GM23338 (cell line): ENCODE data around the gene TEN1. TPM values are rescaled to one million over a fixed set of nuclear protein-coding genes. Genes with fewer than 3 reads are reported as not detected.

Experiments used
- ATAC-seq: fragments of 200-7000 bp; cut with Tn5 transposase; 3 replicates; pipeline ENCODE4 v1.9.1; 2020
- DNase-seq: peaks from one replicate; pipeline ENCODE4 v3.0.0-alpha.2; 2015; ENCODE audit warnings: low spot score
- H2AFZ ChIP-seq: fragments of 200-600 bp; sonication (generic); 2 replicates; pipeline ENCODE4 v1.8.0; 2016; ENCODE audit warnings: antibody characterized with exemption, mild to moderate bottlenecking, moderate library complexity
- H3F3A ChIP-seq: fragments of 200-600 bp; sonication (generic); replicated peaks from 2 replicates; pipeline ENCODE4 v1.8.0; 2017; ENCODE audit warnings: antibody characterized with exemption, mixed run types, low read depth
- H3K27ac ChIP-seq: fragments of 200-600 bp; sonication (generic); 2 replicates; pipeline ENCODE4 v1.6.1; 2016; ENCODE audit warnings: low read depth
- H3K27me3 ChIP-seq: fragments of 200-600 bp; sonication (generic); 2 replicates; pipeline ENCODE4 v1.8.0; 2016; ENCODE audit warnings: mild to moderate bottlenecking, mixed run types, moderate library complexity; ENCODE audit not compliant: insufficient read depth
- H3K36me3 ChIP-seq: fragments of 200-600 bp; sonication (generic); 2 replicates; pipeline ENCODE4 v1.8.0; 2016; ENCODE audit warnings: mild to moderate bottlenecking; ENCODE audit not compliant: insufficient read depth
- H3K4me1 ChIP-seq: fragments of 200-600 bp; sonication (generic); 2 replicates; pipeline ENCODE4 v1.8.0; 2016; ENCODE audit warnings: mild to moderate bottlenecking, moderate library complexity; ENCODE audit not compliant: insufficient read depth
- H3K4me2 ChIP-seq: fragments of 200-600 bp; sonication (generic); 2 replicates; pipeline ENCODE4 v1.7.1; 2017; ENCODE audit warnings: mixed run types
- H3K4me3 ChIP-seq: fragments of 200-600 bp; sonication (generic); 2 replicates; pipeline ENCODE4 v1.6.1; 2016; ENCODE audit warnings: mixed run types
- H3K79me2 ChIP-seq: fragments of 200-600 bp; sonication (generic); replicated peaks from 2 replicates; pipeline ENCODE4 v1.8.0; 2017; ENCODE audit warnings: mild to moderate bottlenecking; ENCODE audit not compliant: insufficient read depth
- H3K9me2 ChIP-seq: fragments of 200-600 bp; sonication (generic); 2 replicates; pipeline ENCODE4 v1.8.0; 2017; ENCODE audit not compliant: insufficient read depth
- H4K20me1 ChIP-seq: fragments of 200-600 bp; sonication (generic); replicated peaks from 2 replicates; pipeline ENCODE4 v1.8.0; 2017; ENCODE audit warnings: mild to moderate bottlenecking; ENCODE audit not compliant: insufficient read depth
- H3K27ac Mint-ChIP-seq: 2 replicates; pipeline ENCODE4 v1.8.0; 2020; ENCODE audit warnings: inconsistent platforms, mild to moderate bottlenecking, moderate library complexity, mixed read lengths
- H3K27me3 Mint-ChIP-seq: 3 replicates; pipeline ENCODE4 v1.8.0; 2022; ENCODE audit warnings: low read depth, mild to moderate bottlenecking, moderate library complexity, mixed read lengths, inconsistent platforms; ENCODE audit not compliant: insufficient read depth, poor library complexity
- H3K36me3 Mint-ChIP-seq: 3 replicates; pipeline ENCODE4 v1.8.0; 2021; ENCODE audit warnings: low read depth, mild to moderate bottlenecking, inconsistent platforms, moderate library complexity, mixed read lengths
- H3K4me1 Mint-ChIP-seq: 3 replicates; pipeline ENCODE4 v1.8.0; 2020; ENCODE audit warnings: mild to moderate bottlenecking, inconsistent platforms, mixed read lengths
- H3K4me3 Mint-ChIP-seq: 3 replicates; pipeline ENCODE4 v1.8.0; 2021; ENCODE audit warnings: moderate library complexity, mild to moderate bottlenecking, inconsistent platforms, mixed read lengths
- H3K9me3 Mint-ChIP-seq: 3 replicates; pipeline ENCODE4 v1.8.0; 2020; ENCODE audit warnings: moderate library complexity, mild to moderate bottlenecking, inconsistent platforms, mixed read lengths
- CTCF ChIP-seq, 2 experiments: fragments of 200-600 bp in 1 of 2; sonication (generic) in 1 of 2; conservative IDR thresholded peaks; 2 replicates each; pipeline versions ENCODE4 v1.5.1 to v1.6.1; 2016 to 2017; ENCODE audit warnings: antibody characterized with exemption in 2 of 2, low read depth in 2 of 2, mild to moderate bottlenecking in 2 of 2, moderate library complexity in 1 of 2
- ETS1 ChIP-seq: IDR thresholded peaks from 2 replicates; pipeline ENCODE4 v1.6.1; 2016; ENCODE audit warnings: antibody characterized with exemption
- JUNB ChIP-seq: IDR thresholded peaks from one replicate; pipeline ENCODE4 v1.6.1; 2016; ENCODE audit warnings: antibody characterized with exemption; ENCODE audit not compliant: unreplicated experiment
- NANOG ChIP-seq: IDR thresholded peaks from 2 replicates; pipeline ENCODE4 v1.6.1; 2016; ENCODE audit warnings: antibody characterized with exemption, borderline replicate concordance
- ZNF462 ChIP-seq: fragments of 250-450 bp; sonication (Bioruptor Pico); IDR thresholded peaks from 2 replicates; pipeline ENCODE4 v1.5.0; 2020; ENCODE audit warnings: mild to moderate bottlenecking, moderate library complexity
- polyA plus RNA-seq: library from polyadenylated mRNA; unstranded; fragments of >200 nt; fragmentation: Nextera tagmentation; extraction: Ambion mirVana; gene quantifications from 2 replicates; pipeline ENCODE4 v1.2.1, GENCODE V29; 2016
- total RNA-seq: library from RNA; depleted of rRNA; stranded (reverse); fragments of >200 nt; shearing (Covaris generic); gene quantifications from 2 replicates; pipeline ENCODE4 v1.2.3, GENCODE V29; 2014

The TEN1 gene
- total and polyA plus RNA-seq, 2 experiments from 2014 or later, result 11.3 to 14.1 TPM

GRCh38 chr17:76025294-76025693 is 46.3 kb downstream of the TEN1 start (continued):
- no peak for TF ChIP-seq ZNF462

- peaks cover 13% of the 10 kb centered on the region for H3K4me1 ChIP-seq
- peak; percentile 26 for ATAC-seq
- Mint-ChIP-seq H3K27ac (no peak overlapping the region), H3K36me3 (no peaks in the 10 kb centered on the region), H3K27me3 (peaks cover 15% of the 10 kb centered on the region), H3K4me3 (no peak overlapping the region), H3K4me1 (peaks cover 18% of the 10 kb centered on the region), H3K9me3 (no peaks in the 10 kb centered on the region)
- no peaks in the 10 kb centered on the region for H3K36me3 ChIP-seq
- peaks cover 12% of the 10 kb centered on the region for H3F3A ChIP-seq
- H3K27ac ChIP-seq, result no peak overlapping the region
- no peaks in the 10 kb centered on the region for H3K27me3 ChIP-seq
- H3K4me2 ChIP-seq, result no peak overlapping the region
- no peak overlapping the region for H3K4me3 ChIP-seq
- no peaks in the 10 kb centered on the region for H3K79me2 ChIP-seq
- peak overlapping the region; percentile 84; the same call in 1 of the 2 replicates for H2AFZ ChIP-seq
- DNase-seq, result no peak
- no peaks in the 10 kb centered on the region for H4K20me1 ChIP-seq
- H3K9me2 ChIP-seq, result no peaks in the 10 kb centered on the region
- TF ChIP-seq NANOG (no peak), CTCF (conservative IDR thresholded peaks at IDR 0.05; ENCODE audit: low read depth in 2 of 2) (no peak), ETS1 (no peak), ZNF462 (no peak), JUNB (no peak)
Measured at GRCh38 chr17:76026714-76027158, 47.7 kb downstream of the TEN1 start.
